Astrocyte (in vitro differentiated cells and primary cell): Measurements from ENCODE around the gene ROR1. TPM values are rescaled to one million over a fixed set of nuclear protein-coding genes. Genes with fewer than 3 reads are reported as not detected.

Experiments used
- DNase-seq: peaks from one replicate; pipeline ENCODE4 v3.0.0-alpha.2; 2010; ENCODE audit warnings: low read depth
- FAIRE-seq: peaks from 2 replicates; lab custom pipeline; 2011; peaks lifted over from hg19 to GRCh38; lab: Jason Lieb, UNC
- H2AFZ ChIP-seq: 2 replicates; pipeline ENCODE4 v1.6.0; 2012; ENCODE audit warnings: low read depth, low read length, inconsistent platforms
- H3K27ac ChIP-seq: 2 replicates; pipeline ENCODE4 v1.5.1; 2011; ENCODE audit warnings: low read depth, low read length, inconsistent platforms
- H3K27me3 ChIP-seq: 2 replicates; pipeline ENCODE4 v1.6.0; 2011; ENCODE audit warnings: low read length, inconsistent platforms; ENCODE audit not compliant: insufficient read depth
- H3K36me3 ChIP-seq: 2 replicates; pipeline ENCODE4 v1.5.1; 2011; ENCODE audit warnings: low read length, inconsistent platforms; ENCODE audit not compliant: insufficient read depth
- H3K4me1 ChIP-seq: 2 replicates; pipeline ENCODE4 v1.5.1; 2011; ENCODE audit warnings: low read length, inconsistent platforms; ENCODE audit not compliant: insufficient read depth
- H3K4me2 ChIP-seq: 2 replicates; pipeline ENCODE4 v1.6.0; 2012; ENCODE audit warnings: low read length, inconsistent platforms
- H3K4me3 ChIP-seq: 2 replicates; pipeline ENCODE4 v1.5.1; 2011; ENCODE audit warnings: low read depth, mild to moderate bottlenecking, low read length, inconsistent platforms; ENCODE audit not compliant: insufficient read depth
- H3K79me2 ChIP-seq: 2 replicates; pipeline ENCODE4 v1.6.0; 2012; ENCODE audit warnings: mild to moderate bottlenecking, low read length, inconsistent platforms; ENCODE audit not compliant: insufficient read depth
- H3K9ac ChIP-seq: 2 replicates; pipeline ENCODE4 v1.6.0; 2012; ENCODE audit warnings: mild to moderate bottlenecking, low read length, inconsistent platforms
- H3K9me3 ChIP-seq: 2 replicates; pipeline ENCODE4 v1.5.1; 2012; ENCODE audit warnings: low read depth, mild to moderate bottlenecking, low read length, inconsistent platforms; ENCODE audit not compliant: insufficient read depth
- H4K20me1 ChIP-seq: 2 replicates; pipeline ENCODE4 v1.6.0; 2012; ENCODE audit warnings: low read length, inconsistent platforms; ENCODE audit not compliant: insufficient read depth
- H3K27ac Mint-ChIP-seq: one replicate; pipeline ENCODE4 v1.8.0; 2021; ENCODE audit warnings: mild to moderate bottlenecking, mixed read lengths; ENCODE audit not compliant: unreplicated experiment
- H3K27me3 Mint-ChIP-seq: one replicate; pipeline ENCODE4 v1.8.0; 2021; ENCODE audit warnings: low read depth, mixed read lengths; ENCODE audit not compliant: unreplicated experiment
- H3K36me3 Mint-ChIP-seq: one replicate; pipeline ENCODE4 v1.8.0; 2021; ENCODE audit warnings: low read depth, mixed read lengths; ENCODE audit not compliant: unreplicated experiment
- H3K4me1 Mint-ChIP-seq: one replicate; pipeline ENCODE4 v1.8.0; 2021; ENCODE audit warnings: low read depth, mixed read lengths; ENCODE audit not compliant: unreplicated experiment
- H3K4me3 Mint-ChIP-seq: one replicate; pipeline ENCODE4 v1.8.0; 2021; ENCODE audit warnings: mild to moderate bottlenecking, moderate library complexity, mixed read lengths; ENCODE audit not compliant: unreplicated experiment
- H3K9me3 Mint-ChIP-seq: one replicate; pipeline ENCODE4 v1.8.0; 2021; ENCODE audit warnings: mild to moderate bottlenecking, mixed read lengths; ENCODE audit not compliant: unreplicated experiment
- EZH2 ChIP-seq: IDR thresholded peaks from 2 replicates; pipeline ENCODE4 v1.6.1; 2012; ENCODE audit warnings: mild to moderate bottlenecking, low read length, inconsistent platforms; ENCODE audit not compliant: insufficient read depth
- total RNA-seq: library from RNA; stranded (reverse); gene quantifications from 2 replicates; pipeline ENCODE4 v1.2.1, GENCODE V29; 2021
- TF ChIP-seq, protein P1 (sequence below): IDR thresholded peaks from 2 replicates; pipeline ENCODE4 v1.5.1; 2011; ENCODE audit warnings: low read depth, mild to moderate bottlenecking, inconsistent platforms, low read length, moderate library complexity; ENCODE audit not compliant: insufficient read depth

The ROR1 gene
- total RNA-seq, 1 donor from 2014 or later, result 38.3 TPM

DNA sequence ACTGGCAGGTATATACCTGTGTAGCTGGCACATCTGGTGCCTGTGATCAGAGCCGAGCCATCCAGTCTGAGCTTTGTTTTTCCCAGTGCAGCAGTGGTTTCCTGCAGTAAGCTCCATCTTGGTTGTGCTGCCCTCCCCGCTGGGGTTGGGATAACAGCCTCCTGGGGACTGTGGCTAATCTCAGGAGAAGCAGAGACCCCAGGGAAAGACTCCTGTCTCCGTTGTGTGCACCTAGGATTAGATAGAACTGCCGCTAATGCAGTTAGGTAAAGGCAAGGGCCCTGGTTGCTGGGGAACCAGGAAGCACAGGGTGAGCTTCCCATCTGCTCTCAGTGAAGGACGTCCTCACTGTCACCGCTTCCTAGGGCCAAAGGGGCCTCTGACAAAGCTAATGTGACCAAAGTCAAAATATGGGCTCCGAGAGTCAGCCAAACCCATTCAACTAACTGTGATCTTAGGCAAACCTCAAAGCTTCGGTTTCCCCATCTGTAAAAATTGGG is 20.0 kb downstream of the ROR1 start:
- H3K4me3 ChIP-seq, result no peak overlapping the region
- no peak overlapping the region for H3K4me3 Mint-ChIP-seq
- peaks cover 65% of the 10 kb centered on the region for H3K4me1 Mint-ChIP-seq
- no peaks in the 10 kb centered on the region for H3K9me3 ChIP-seq
- H3K36me3 Mint-ChIP-seq, result peaks cover 9% of the 10 kb centered on the region
- H3K4me1 ChIP-seq, result peaks cover 27% of the 10 kb centered on the region
- H4K20me1 ChIP-seq, result peaks cover 83% of the 10 kb centered on the region
- no peaks in the 10 kb centered on the region for H3K9me3 Mint-ChIP-seq
- DNase-seq (no peak), FAIRE-seq (no peak)
- H3K9ac ChIP-seq, result no peak overlapping the region
- H3K27me3 Mint-ChIP-seq, result no peaks in the 10 kb centered on the region
- no peak overlapping the region for H3K27ac Mint-ChIP-seq
- no peak overlapping the region for H3K4me2 ChIP-seq
- no peak for TF ChIP-seq EZH2
- TF ChIP-seq, protein P1, sequence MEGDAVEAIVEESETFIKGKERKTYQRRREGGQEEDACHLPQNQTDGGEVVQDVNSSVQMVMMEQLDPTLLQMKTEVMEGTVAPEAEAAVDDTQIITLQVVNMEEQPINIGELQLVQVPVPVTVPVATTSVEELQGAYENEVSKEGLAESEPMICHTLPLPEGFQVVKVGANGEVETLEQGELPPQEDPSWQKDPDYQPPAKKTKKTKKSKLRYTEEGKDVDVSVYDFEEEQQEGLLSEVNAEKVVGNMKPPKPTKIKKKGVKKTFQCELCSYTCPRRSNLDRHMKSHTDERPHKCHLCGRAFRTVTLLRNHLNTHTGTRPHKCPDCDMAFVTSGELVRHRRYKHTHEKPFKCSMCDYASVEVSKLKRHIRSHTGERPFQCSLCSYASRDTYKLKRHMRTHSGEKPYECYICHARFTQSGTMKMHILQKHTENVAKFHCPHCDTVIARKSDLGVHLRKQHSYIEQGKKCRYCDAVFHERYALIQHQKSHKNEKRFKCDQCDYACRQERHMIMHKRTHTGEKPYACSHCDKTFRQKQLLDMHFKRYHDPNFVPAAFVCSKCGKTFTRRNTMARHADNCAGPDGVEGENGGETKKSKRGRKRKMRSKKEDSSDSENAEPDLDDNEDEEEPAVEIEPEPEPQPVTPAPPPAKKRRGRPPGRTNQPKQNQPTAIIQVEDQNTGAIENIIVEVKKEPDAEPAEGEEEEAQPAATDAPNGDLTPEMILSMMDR, result no peak
- no peak overlapping the region for H2AFZ ChIP-seq
- H3K36me3 ChIP-seq, result no peaks in the 10 kb centered on the region
- H3K79me2 ChIP-seq, result peaks cover 35% of the 10 kb centered on the region
- no peaks in the 10 kb centered on the region for H3K27me3 ChIP-seq
- H3K27ac ChIP-seq, result no peak overlapping the region

DNA sequence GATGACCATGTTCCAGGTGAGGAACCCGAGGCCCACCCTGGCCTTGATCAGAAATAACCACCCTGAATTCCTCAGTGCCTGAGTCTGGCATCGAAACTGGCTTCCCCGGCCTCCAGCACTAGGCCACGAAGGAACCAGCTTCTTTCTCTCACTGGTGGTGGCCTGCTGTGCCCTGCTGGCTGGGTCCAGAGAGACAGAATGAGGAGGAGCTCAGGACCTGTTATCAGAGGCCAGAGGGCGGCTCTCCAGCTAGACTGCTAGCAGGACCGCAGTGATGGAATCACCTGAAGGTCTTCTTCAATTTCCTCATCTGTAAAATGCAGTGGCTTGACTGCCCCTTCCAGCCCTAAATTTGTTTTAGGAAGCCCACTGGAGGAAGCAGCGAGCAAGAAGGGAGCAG is 20.5 kb downstream of the ROR1 start:
- H3K9me3 ChIP-seq, result no peaks in the 10 kb centered on the region
- no peaks in the 10 kb centered on the region for H3K27me3 ChIP-seq
- no peak for TF ChIP-seq EZH2
- TF ChIP-seq, protein P1, result no peak
- peaks cover 27% of the 10 kb centered on the region for H3K4me1 ChIP-seq
- H3K36me3 ChIP-seq, result no peaks in the 10 kb centered on the region
- FAIRE-seq, result no peak
- no peak for DNase-seq
- H3K36me3 Mint-ChIP-seq, result peaks cover 8% of the 10 kb centered on the region
- H3K4me2 ChIP-seq, result peak overlapping the region; percentile 61
- no peaks in the 10 kb centered on the region for H3K27me3 Mint-ChIP-seq
- H3K4me3 Mint-ChIP-seq, result no peak overlapping the region
- H3K27ac ChIP-seq, result no peak overlapping the region
- H4K20me1 ChIP-seq, result peaks cover 83% of the 10 kb centered on the region
- H3K27ac Mint-ChIP-seq, result no peak overlapping the region
- H2AFZ ChIP-seq, result no peak overlapping the region
- no peaks in the 10 kb centered on the region for H3K9me3 Mint-ChIP-seq
- peaks cover 65% of the 10 kb centered on the region for H3K4me1 Mint-ChIP-seq
- H3K79me2 ChIP-seq, result peaks cover 33% of the 10 kb centered on the region
- no peak overlapping the region for H3K9ac ChIP-seq
- no peak overlapping the region for H3K4me3 ChIP-seq

DNA sequence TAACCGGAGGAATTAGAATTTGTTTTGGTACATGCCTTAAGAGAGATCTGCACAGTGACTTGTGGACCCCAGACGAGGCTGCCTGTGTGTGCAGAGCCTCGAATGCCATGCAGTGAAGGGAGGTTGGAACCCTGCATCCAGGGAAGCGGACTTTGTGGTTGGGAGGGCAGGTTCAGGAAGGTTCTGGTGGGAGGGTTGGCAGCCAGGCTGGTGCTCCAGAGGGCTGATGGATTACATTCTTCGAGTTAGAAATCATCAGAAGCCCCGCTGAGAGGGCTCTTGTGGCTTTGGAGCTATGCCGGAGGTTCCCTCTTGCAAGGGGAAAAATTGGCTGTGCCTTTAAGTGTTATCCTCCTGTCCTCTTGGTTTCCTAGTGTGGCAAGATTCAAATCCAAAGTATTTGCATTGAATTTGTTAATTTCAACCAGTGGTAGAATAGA is 21.1 kb downstream of the ROR1 start:
- H3K79me2 ChIP-seq, result peaks cover 34% of the 10 kb centered on the region
- H3K27ac Mint-ChIP-seq, result peak overlapping the region; percentile 54
- H3K9me3 ChIP-seq, result no peaks in the 10 kb centered on the region
- no peak overlapping the region for H3K9ac ChIP-seq
- no peaks in the 10 kb centered on the region for H3K9me3 Mint-ChIP-seq
- peak overlapping the region; percentile 25 for H3K4me3 Mint-ChIP-seq
- peak; percentile 69 for FAIRE-seq
- no peaks in the 10 kb centered on the region for H3K36me3 ChIP-seq
- H3K4me3 ChIP-seq, result no peak overlapping the region
- peak; percentile 77 for DNase-seq
- H3K27me3 Mint-ChIP-seq, result no peaks in the 10 kb centered on the region
- TF ChIP-seq, protein P1, result no peak
- no peak for TF ChIP-seq EZH2
- peaks cover 27% of the 10 kb centered on the region for H3K4me1 ChIP-seq
- peaks cover 67% of the 10 kb centered on the region for H3K4me1 Mint-ChIP-seq
- peaks cover 83% of the 10 kb centered on the region for H4K20me1 ChIP-seq
- H3K27ac ChIP-seq, result no peak overlapping the region
- no peak overlapping the region for H2AFZ ChIP-seq
- peaks cover 7% of the 10 kb centered on the region for H3K36me3 Mint-ChIP-seq
- H3K4me2 ChIP-seq, result peak overlapping the region; percentile 61
- H3K27me3 ChIP-seq, result no peaks in the 10 kb centered on the region
